ENCODE data around the gene TNFRSF4. TPM values are rescaled to one million over a fixed set of nuclear protein-coding genes. Genes with fewer than 3 reads are reported as not detected.

TNFRSF4 gene
- total and polyA plus RNA-seq, 9 of the 15 experiments (the other 6 are each of a cell fraction or from before 2014, with no cell fraction given): 0.07 to 0.44 (median 0.19) TPM; not detected in 5

DNA sequence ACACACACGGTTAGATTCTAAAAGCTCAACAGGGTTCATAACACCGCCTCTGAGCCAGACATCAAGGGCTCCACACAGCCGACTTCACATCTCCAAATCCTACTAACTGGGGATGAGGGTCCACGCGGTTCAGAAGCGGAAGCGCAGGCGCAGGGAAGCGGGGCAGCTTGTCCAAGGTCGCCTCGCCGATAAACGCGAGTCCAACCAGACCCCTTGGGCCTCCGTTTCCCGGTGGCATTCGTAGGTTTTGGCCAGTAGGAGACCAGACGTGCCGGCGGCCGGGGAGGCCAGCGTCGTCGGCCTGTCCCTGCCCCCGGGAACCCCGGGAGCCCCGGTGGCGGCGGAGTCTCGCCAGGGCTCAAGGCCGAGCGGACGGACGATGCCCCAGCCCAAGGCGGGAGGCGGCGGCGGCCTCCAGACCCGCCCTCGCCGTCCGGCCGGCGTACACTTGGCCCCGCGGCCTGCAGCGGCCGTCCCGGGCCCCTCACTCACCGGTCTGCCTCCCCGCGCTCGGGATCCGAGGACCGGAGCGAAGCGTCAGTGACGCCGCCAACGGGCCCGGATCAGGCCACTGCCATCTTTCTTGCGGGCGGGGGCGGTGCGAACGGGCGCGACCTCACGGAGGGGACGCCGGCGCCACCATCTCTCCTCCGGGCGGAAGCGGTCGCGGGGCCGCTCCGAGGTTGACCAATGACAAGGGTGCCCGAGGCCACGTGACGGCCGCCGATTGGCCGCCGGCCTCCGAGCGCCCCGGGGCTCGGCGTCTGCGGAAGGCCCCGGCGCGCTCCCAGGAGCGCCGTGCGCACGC lies 17.7 kb upstream of the TNFRSF4 start, which contains the start of gene SDF4 (continued):
- TF ChIP-seq, protein P1, sequence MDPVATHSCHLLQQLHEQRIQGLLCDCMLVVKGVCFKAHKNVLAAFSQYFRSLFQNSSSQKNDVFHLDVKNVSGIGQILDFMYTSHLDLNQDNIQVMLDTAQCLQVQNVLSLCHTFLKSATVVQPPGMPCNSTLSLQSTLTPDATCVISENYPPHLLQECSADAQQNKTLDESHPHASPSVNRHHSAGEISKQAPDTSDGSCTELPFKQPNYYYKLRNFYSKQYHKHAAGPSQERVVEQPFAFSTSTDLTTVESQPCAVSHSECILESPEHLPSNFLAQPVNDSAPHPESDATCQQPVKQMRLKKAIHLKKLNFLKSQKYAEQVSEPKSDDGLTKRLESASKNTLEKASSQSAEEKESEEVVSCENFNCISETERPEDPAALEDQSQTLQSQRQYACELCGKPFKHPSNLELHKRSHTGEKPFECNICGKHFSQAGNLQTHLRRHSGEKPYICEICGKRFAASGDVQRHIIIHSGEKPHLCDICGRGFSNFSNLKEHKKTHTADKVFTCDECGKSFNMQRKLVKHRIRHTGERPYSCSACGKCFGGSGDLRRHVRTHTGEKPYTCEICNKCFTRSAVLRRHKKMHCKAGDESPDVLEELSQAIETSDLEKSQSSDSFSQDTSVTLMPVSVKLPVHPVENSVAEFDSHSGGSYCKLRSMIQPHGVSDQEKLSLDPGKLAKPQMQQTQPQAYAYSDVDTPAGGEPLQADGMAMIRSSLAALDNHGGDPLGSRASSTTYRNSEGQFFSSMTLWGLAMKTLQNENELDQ (CRISPR knock-in tag; IDR thresholded peaks at IDR 0.05; ENCODE audit: borderline replicate concordance): no peak
- TF ChIP-seq, protein P2, sequence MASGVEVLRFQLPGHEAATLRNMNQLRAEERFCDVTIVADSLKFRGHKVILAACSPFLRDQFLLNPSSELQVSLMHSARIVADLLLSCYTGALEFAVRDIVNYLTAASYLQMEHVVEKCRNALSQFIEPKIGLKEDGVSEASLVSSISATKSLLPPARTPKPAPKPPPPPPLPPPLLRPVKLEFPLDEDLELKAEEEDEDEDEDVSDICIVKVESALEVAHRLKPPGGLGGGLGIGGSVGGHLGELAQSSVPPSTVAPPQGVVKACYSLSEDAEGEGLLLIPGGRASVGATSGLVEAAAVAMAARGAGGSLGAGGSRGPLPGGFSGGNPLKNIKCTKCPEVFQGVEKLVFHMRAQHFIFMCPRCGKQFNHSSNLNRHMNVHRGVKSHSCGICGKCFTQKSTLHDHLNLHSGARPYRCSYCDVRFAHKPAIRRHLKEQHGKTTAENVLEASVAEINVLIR (CRISPR knock-in tag; IDR thresholded peaks at IDR 0.05): peak; percentile 57
- TF ChIP-seq ATF7 (IDR thresholded peaks at IDR 0.05) (peak; percentile 79), PHTF2 (CRISPR knock-in tag; IDR thresholded peaks at IDR 0.05) (no peak), MCM3 (IDR thresholded peaks at IDR 0.05) (no peak), MCM2 (IDR thresholded peaks at IDR 0.05; ENCODE audit: low read depth) (no peak), ZNF12 (CRISPR knock-in tag; IDR thresholded peaks at IDR 0.05) (no peak), MCM7 (IDR thresholded peaks at IDR 0.05) (no peak), EHMT2 (IDR thresholded peaks at IDR 0.05) (no peak), WHSC1 (IDR thresholded peaks at IDR 0.05; ENCODE audit: low read length) (no peak), SMARCB1 (IDR thresholded peaks at IDR 0.05; ENCODE audit: insufficient read length, low read depth) (no peak), ZNF212 (CRISPR knock-in tag; IDR thresholded peaks at IDR 0.05) (0 out of 2 replicates have a peak, but pooled peaks have one; percentile 34), TRIM28 (IDR thresholded peaks at IDR 0.05) (no peak), TBP (optimal IDR thresholded peaks at IDR 0.05; ENCODE audit: low read depth, low read length) (peak; percentile 84), FOXA1 (IDR thresholded peaks at IDR 0.05; ENCODE audit: borderline replicate concordance) (no peak), SMARCC2 (IDR thresholded peaks at IDR 0.05; ENCODE audit: low read depth) (no peak), GABPB1 (CRISPR knock-in tag; IDR thresholded peaks at IDR 0.05) (peak; percentile 88), TEAD4 (IDR thresholded peaks at IDR 0.05; ENCODE audit: low read length) (no peak; the same call in 1 of the 2 replicates), TEAD4 (CRISPR knock-in tag; IDR thresholded peaks at IDR 0.05; ENCODE audit: borderline replicate concordance) (peak; percentile 46; the same call in 1 of the 2 replicates)
- TF ChIP-seq, protein P3, sequence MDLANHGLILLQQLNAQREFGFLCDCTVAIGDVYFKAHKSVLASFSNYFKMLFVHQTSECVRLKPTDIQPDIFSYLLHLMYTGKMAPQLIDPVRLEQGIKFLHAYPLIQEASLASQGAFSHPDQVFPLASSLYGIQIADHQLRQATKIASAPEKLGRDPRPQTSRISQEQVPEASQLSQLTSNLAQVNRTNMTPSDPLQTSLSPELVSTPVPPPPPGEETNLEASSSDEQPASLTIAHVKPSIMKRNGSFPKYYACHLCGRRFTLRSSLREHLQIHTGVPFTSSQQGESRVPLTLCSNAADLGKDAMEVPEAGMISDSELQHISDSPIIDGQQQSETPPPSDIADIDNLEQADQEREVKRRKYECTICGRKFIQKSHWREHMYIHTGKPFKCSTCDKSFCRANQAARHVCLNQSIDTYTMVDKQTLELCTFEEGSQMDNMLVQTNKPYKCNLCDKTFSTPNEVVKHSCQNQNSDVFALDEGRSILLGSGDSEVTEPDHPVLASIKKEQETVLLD (IDR thresholded peaks at IDR 0.05): no peak
- TF ChIP-seq, protein P4, sequence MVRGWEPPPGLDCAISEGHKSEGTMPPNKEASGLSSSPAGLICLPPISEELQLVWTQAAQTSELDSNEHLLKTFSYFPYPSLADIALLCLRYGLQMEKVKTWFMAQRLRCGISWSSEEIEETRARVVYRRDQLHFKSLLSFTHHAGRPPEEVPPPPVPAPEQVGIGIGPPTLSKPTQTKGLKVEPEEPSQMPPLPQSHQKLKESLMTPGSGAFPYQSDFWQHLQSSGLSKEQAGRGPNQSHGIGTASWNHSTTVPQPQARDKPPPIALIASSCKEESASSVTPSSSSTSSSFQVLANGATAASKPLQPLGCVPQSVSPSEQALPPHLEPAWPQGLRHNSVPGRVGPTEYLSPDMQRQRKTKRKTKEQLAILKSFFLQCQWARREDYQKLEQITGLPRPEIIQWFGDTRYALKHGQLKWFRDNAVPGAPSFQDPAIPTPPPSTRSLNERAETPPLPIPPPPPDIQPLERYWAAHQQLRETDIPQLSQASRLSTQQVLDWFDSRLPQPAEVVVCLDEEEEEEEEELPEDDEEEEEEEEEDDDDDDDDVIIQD (CRISPR knock-in tag; IDR thresholded peaks at IDR 0.05): no peak
- TF ChIP-seq, protein P5, sequence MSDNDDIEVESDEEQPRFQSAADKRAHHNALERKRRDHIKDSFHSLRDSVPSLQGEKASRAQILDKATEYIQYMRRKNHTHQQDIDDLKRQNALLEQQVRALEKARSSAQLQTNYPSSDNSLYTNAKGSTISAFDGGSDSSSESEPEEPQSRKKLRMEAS (CRISPR knock-in tag; IDR thresholded peaks at IDR 0.05): no peak; the same call in none of the 2 replicates

Data from K562 (cell line).